Measurements from ENCODE around the gene AP4E1.
"Not testable (repeated sequence)": the region's sequence is repeated elsewhere in the genome, so short reads cannot be mapped to it uniquely, and the experiment has no call there.

AP4E1 gene

GRCh38 chr15:50908209-50909009 is at the start of gene AP4E1:
TSS of gene AP4E1 (plus strand) at chr15:50908683. CDS start at chr15:50908779, 96 bp downstream.
- DNase-seq (ENCODE audit: low read depth in 2 of 2) = peak; percentile 86 to 87

GRCh38 chr15:50860824-50861223 is 47.7 kb upstream of the AP4E1 start:
- DNase-seq (ENCODE audit: low read depth in 2 of 2) = no peak

GRCh38 chr15:50862553-50862952 is 45.9 kb upstream of the AP4E1 start:
- no peak for DNase-seq (ENCODE audit: low read depth in 2 of 2)

GRCh38 chr15:50864873-50865272 is 43.6 kb upstream of the AP4E1 start:
- no peak for DNase-seq (ENCODE audit: low read depth in 2 of 2)

GRCh38 chr15:50865515-50866353 is 42.7 kb upstream of the AP4E1 start:
- DNase-seq (ENCODE audit: low read depth in 2 of 2) = no peak

GRCh38 chr15:50871832-50872231 is 36.7 kb upstream of the AP4E1 start:
- DNase-seq (ENCODE audit: low read depth in 2 of 2) = no peak

- DNase-seq (ENCODE audit: low read depth in 2 of 2) = no peak
Measured at GRCh38 chr15:50872832-50873426, 35.6 kb upstream of the AP4E1 start.

GRCh38 chr15:50873935-50874361 is 34.5 kb upstream of the AP4E1 start:
- no peak for DNase-seq (ENCODE audit: low read depth in 2 of 2)

GRCh38 chr15:50875238-50875637 is 33.2 kb upstream of the AP4E1 start:
- not testable (repeated sequence) for DNase-seq (ENCODE audit: low read depth in 2 of 2)

GRCh38 chr15:50876260-50876988 is 32.1 kb upstream of the AP4E1 start:
- no peak for DNase-seq (ENCODE audit: low read depth in 2 of 2)

- DNase-seq (ENCODE audit: low read depth in 2 of 2) = peak; percentile 95 to 96
Measured at GRCh38 chr15:50876989-50877360, 31.5 kb upstream of the AP4E1 start.

GRCh38 chr15:50879016-50879617 is 29.4 kb upstream of the AP4E1 start:
- DNase-seq (ENCODE audit: low read depth in 2 of 2) = no peak

- DNase-seq (ENCODE audit: low read depth in 2 of 2) = no peak
Measured at GRCh38 chr15:50880206-50880605, 28.3 kb upstream of the AP4E1 start.

GRCh38 chr15:50880651-50881114 is 27.8 kb upstream of the AP4E1 start:
- DNase-seq (ENCODE audit: low read depth in 2 of 2) = peak; percentile 76 to 77

- no peak for DNase-seq (ENCODE audit: low read depth in 2 of 2)
Measured at GRCh38 chr15:50881121-50882048, 27.1 kb upstream of the AP4E1 start.

GRCh38 chr15:50883903-50884302 is 24.6 kb upstream of the AP4E1 start:
- no peak for DNase-seq (ENCODE audit: low read depth in 2 of 2)

- no peak for DNase-seq (ENCODE audit: low read depth in 2 of 2)
Measured at GRCh38 chr15:50884540-50884939, 23.9 kb upstream of the AP4E1 start.

GRCh38 chr15:50886139-50886467 is 22.4 kb upstream of the AP4E1 start:
- no peak for DNase-seq (ENCODE audit: low read depth in 2 of 2)

- DNase-seq (ENCODE audit: low read depth in 2 of 2) = no peak
Measured at GRCh38 chr15:50886611-50887345, 21.7 kb upstream of the AP4E1 start.

- no peak for DNase-seq (ENCODE audit: low read depth in 2 of 2)
Measured at GRCh38 chr15:50888054-50888453, 20.4 kb upstream of the AP4E1 start.
